Astrocyte of the spinal cord (primary cell): ENCODE results near the gene PFKFB3.
A peak's percentile ranks its signal among the peaks of the same experiment; 100 is the strongest.

Experiments used
- DNase-seq: peaks from one replicate; pipeline ENCODE4 v3.0.0; 2011; ENCODE audit warnings: low read depth, low spot score
- H3K4me3 ChIP-seq: 2 replicates; pipeline ENCODE4 v1.5.1; 2011; ENCODE audit warnings: low read depth, mild to moderate bottlenecking, low read length, moderate library complexity
- in situ Hi-C: cut with HindIII; loops from 2 replicates; pipeline ENCODE4 v1.10.0; 2017; ENCODE audit warnings: low sequenced_read_pairs
- TF ChIP-seq, protein P1 (sequence below): IDR thresholded peaks from 2 replicates; pipeline ENCODE4 v1.5.1; 2012; ENCODE audit warnings: low read depth, mild to moderate bottlenecking, low read length, inconsistent platforms

The PFKFB3 gene

DNA sequence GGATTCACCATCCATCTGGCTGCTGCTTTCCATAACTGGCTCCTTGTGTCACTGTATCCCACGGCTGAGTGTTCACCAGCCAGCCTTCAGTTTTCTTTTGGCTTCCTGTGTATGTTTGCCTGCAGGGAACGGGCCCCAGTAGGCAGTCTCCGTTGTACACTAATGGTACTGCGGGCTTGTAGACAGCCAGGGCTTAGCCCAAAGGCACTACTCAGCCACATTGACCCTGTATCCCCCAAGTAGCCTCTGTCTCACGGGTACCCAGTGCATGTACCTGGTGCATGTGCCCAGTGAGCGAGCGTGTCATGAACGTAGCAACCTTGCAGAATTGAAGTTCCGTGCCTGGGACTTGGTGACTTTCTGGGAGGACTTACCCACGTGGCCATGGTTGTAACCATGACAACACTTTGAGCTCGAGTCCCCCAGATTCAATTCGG lies 6.1 kb downstream of the PFKFB3 start:
- no peak overlapping the region for H3K4me3 ChIP-seq
- TF ChIP-seq, protein P1, sequence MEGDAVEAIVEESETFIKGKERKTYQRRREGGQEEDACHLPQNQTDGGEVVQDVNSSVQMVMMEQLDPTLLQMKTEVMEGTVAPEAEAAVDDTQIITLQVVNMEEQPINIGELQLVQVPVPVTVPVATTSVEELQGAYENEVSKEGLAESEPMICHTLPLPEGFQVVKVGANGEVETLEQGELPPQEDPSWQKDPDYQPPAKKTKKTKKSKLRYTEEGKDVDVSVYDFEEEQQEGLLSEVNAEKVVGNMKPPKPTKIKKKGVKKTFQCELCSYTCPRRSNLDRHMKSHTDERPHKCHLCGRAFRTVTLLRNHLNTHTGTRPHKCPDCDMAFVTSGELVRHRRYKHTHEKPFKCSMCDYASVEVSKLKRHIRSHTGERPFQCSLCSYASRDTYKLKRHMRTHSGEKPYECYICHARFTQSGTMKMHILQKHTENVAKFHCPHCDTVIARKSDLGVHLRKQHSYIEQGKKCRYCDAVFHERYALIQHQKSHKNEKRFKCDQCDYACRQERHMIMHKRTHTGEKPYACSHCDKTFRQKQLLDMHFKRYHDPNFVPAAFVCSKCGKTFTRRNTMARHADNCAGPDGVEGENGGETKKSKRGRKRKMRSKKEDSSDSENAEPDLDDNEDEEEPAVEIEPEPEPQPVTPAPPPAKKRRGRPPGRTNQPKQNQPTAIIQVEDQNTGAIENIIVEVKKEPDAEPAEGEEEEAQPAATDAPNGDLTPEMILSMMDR, result no peak
- DNase-seq, result no peak
- in situ Hi-C loops, result no loop called here

DNA sequence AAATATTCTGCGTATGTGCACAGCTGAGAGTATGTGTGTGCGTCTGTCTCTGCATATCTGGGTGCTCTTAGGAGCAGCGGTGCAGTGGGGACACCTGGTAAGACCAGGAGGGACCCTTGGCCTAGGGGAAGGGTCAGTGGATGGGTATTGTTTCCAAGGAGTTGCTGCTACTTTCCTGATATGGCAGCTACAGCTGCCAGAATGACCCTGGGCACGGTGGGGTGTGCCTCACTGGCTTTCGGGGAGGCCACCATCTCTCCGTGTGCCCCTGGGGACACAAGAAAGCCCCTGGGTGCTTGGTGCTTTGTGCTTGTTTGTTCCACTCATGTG lies 8.6 kb downstream of the PFKFB3 start:
- no peak for DNase-seq
- TF ChIP-seq, protein P1, result no peak
- no peak overlapping the region for H3K4me3 ChIP-seq
- in situ Hi-C loops, result no loop called here

DNA sequence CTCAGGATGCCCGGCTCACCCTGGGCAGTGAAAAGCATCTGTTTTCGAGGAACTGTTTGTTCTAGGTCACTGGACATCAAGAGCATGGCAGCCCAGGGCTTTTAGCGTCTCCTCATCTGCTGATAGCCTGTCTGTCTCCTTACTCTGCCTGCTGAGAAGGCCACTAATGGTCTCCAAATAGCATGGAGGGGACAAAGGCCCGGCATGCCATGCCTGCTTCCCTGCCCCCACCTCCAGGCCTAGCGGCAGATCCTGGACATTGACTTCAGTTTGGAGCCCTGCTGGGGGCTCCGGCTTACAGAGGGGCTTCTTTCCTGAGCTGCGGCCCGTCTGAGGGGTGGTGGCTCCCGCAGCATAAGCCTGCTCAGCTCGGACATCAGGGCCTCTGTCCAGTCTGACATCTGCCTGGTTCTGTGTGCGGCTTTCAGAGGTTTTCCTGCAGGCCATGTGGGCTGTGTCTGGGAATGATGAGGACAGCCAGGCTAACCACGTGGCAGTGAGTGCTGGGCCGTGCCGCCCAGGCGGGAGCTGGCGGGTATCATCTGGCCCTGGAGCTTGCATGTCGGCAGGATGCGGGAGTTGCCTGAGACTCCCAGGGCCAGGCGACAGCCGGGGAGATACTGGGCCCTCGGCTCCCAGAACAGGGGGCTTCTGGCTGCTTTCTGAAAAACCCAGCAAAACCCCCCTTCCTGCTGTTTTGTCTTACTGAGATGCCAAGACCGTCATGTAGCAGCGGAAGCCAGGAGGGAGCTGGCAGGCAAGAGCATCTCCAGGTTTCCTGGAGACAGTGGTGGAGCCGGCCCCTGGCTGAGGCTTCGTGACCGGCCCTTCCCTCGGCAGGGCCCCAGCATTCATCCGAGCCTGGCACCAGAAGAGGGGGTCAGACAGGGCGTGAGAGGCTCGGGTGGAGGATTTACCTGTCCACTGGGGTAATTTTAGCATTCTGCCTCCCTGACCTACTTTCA lies 9.2 kb downstream of the PFKFB3 start:
- in situ Hi-C loops, result no loop called here
- DNase-seq, result no peak
- TF ChIP-seq, protein P1, result peak; percentile 4
- no peak overlapping the region for H3K4me3 ChIP-seq

DNA sequence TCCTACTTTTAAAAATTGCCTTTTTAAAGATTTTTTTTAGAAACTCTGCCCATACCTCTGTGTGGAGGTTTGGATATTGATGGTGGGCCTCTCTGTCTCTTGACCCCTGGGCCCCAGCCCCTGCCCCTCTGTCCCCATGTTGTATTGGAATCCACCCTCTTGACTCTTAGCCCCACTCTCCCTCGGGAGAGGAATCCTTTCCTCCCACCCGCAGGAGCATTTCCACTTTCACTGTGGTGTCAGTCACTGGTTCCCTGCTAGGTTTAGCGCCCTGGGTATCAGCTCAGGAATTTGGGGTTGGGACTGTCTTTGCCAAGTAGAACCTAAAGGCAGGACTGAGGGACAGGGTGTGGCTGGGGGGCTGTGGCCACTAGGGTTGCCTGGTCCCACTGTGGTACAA lies 10.1 kb downstream of the PFKFB3 start:
- no peak overlapping the region for H3K4me3 ChIP-seq
- in situ Hi-C loops, result no loop called here
- DNase-seq, result no peak
- TF ChIP-seq, protein P1, result no peak

DNA sequence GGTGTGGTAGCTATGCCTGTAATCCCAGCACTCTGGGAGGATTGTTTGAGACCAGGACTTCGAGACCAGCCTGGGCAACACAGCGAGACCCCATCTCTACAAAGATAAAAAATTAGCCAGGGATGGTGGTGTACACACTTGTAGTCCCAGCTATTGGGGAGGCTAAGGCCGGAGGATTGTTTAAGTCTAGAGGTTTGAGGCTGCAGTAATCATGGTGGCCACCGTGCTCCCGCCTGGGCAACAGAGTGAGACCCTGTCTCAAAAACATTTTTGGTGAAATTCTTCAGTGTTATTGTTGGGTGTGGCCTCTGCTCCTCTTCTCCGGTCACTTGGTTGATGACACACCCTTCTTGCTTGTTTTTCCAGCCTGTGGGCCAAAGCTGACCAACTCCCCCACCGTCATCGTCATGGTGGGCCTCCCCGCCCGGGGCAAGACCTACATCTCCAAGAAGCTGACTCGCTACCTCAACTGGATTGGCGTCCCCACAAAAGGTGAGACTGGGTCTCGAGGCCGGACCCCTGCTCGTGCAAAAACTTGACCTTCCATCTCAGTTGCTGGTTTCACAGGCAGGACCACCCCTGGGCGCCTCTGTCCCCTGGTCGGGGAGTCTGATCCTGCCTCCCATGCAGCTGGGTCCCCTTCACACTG lies 10.6 kb downstream of the PFKFB3 start:
- TF ChIP-seq, protein P1, result no peak
- no peak overlapping the region for H3K4me3 ChIP-seq
- DNase-seq, result no peak
- in situ Hi-C loops, result no loop called here

DNA sequence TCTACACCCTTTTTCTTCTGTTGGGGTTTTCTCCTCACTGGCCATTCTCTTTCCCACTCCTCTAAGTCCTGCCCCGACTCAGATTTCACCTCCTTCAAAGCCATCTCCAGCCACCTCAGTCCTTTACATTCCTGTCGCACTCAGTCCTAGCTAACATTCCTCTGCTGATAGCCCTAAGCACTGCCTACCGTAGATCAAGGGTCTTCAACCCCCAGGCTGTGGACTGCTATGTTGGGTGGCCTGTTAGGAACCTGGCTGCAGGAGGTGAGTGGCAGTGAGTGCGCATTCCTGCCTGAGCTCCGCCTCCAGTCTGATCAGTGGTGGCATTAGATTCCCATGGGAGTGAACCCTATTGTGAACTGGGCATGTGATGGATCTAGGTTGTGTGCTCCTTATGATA lies 11.2 kb downstream of the PFKFB3 start:
- no peak for DNase-seq
- in situ Hi-C loops, result no loop called here
- TF ChIP-seq, protein P1, result no peak
- H3K4me3 ChIP-seq, result no peak overlapping the region
